Brain pericyte (primary cell): Measurements from ENCODE around the gene EPHA3.
A peak's percentile ranks its signal among the peaks of the same experiment; 100 is the strongest.

Source experiments
- DNase-seq: peaks from one replicate; pipeline ENCODE4 v3.0.0-alpha.2; 2012; ENCODE audit warnings: low read depth, low spot score

The EPHA3 gene

DNA sequence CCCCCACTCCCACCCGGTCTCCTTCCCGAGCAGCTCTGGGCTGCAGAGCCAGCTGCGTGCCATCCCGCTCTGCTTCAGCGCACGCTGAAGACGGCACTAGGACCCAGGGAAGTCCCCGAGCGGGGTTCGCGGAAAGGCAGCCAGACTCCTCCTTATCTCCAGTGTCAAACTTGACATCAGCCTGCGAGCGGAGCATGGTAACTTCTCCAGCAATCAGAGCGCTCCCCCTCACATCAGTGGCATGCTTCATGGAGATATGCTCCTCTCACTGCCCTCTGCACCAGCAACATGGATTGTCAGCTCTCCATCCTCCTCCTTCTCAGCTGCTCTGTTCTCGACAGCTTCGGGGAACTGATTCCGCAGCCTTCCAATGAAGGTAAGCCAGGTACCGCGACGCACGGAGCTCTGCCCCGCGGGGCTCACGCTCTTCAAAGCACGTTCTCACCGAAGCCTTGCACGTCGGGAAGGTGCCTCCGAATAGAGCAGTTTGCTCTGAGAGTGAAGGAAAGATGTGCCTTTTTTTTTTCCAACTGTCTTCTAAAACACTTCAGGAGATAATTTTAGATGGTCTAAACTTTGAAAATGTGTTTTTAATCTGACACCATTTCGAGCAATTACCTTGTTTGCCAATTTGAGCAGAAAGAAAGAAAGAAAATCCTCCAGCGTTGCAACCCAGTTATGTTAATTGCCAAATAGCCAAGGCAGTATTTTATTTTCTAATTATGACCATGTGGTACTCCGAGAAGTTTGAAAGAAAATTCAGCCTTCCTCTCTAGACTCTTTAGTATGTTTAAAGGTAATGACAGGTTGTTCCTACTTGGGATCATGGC lies at the start of gene EPHA3:
EPHA3 (plus strand) TSS at position 161 of the 830 bp plus-strand sequence; CDS start at position 289, 128 bp downstream.
- peak; percentile 34 for DNase-seq

DNA sequence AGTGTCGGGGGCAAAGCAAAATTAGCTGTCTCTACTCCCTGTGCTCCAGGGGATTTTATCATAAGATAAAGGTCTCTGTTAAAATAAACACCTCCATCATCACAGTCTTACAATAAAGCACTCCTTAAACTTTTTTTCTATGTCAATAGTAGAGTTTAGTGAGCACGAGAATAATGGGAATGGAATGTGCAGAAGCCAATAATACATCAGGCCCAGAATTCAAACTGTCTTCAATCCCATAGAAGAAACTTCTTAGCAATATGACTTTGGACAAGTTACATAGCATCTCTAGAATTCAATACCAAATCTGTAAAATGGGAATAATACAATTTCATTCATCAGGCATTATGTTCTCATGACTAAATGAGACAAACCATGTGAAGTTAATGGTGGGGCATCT lies 49.0 kb upstream of the EPHA3 start:
- no peak for DNase-seq

GRCh38 chr3:89059211-89059925 lies 48.1 kb upstream of the EPHA3 start:
- no peak for DNase-seq

- DNase-seq = no peak
Observed at GRCh38 chr3:89061259-89061658, 46.2 kb upstream of the EPHA3 start.

DNA sequence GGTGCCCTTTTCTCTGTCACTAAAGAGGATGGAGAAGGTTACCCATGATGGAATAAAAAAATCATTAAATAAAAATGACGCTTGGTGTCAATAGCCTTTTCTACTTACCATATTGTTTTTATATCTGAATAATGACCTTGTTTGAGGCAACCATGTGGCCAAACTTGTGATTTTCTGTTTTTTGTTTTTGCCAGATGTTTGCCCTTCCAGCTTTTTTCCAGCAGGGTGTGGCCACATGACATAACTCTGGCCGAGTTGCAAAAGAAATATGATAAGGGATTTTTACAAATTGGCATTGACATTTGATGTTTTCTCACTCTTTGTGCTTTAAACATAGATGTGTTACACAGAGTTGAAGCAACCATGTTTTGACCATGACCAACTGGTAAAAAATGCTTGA lies 39.7 kb upstream of the EPHA3 start:
- DNase-seq = no peak

- no peak for DNase-seq
Observed at GRCh38 chr3:89072642-89073041, 34.8 kb upstream of the EPHA3 start.

- DNase-seq = no peak
Observed at GRCh38 chr3:89079944-89080343, 27.5 kb upstream of the EPHA3 start.

- no peak for DNase-seq
Observed at GRCh38 chr3:89087851-89088250, 19.6 kb upstream of the EPHA3 start.

- DNase-seq = no peak
Observed at GRCh38 chr3:89098173-89098572, 9.2 kb upstream of the EPHA3 start.

GRCh38 chr3:89098964-89099585 lies 8.3 kb upstream of the EPHA3 start:
- DNase-seq = peak; percentile 36

DNA sequence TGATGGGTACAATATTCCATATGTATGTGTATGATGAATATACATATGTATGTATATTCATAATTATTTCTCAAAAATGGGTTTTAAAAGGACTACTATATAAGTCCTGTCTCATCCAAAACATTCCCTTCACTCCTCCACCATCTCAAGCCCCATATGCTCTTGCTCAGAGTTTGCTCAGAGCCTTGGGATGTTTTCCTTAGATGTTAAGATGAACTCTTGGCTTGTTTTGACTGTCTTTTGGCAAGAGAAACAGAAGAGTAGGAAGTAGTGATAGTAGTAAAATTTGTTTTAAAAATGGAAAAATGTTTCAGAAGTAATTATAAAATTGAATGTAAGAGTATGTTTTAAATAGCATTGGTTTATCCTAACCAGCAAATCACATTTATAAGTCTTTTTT lies 6.2 kb upstream of the EPHA3 start:
- no peak for DNase-seq

- DNase-seq = no peak
Observed at GRCh38 chr3:89101921-89102320, 5.5 kb upstream of the EPHA3 start.

DNA sequence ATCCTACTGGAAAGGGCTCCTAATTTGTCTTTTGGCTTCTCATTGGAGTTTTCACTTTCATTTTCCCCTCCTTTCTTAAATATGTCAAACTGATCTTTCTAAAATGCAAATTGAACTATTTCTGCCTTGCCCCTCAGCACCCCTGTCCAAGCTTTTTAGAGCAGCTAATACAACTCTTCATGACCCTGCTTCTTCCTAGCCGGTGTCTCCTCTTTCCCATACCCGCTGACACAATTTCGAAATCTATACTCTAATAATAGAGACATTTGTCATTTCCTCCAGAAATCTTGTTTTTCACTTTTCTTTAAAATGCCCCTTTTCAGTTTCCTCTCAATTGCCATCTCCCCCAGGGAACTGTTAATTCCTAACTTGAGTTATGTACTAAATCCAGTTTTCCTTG lies 2.9 kb upstream of the EPHA3 start:
- DNase-seq = no peak

DNA sequence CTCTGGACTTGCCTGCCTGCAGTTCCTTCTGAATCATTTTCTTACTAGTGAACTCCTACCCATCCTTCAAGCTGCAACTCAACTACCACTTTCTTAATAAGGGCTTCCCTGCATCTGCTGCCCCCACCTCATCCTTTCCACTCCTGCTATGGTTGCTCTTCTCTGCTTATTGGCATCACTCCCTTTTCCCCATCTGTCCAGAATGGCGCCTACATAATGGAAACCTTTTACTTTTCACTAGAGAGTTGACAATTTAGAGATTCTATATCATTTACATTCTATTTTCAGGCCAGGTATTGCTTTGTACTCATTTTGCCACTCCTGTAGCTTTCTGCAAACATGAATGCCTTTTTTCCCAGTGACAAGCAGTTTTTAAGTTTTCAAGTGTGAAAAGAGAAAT lies 1.9 kb upstream of the EPHA3 start:
- no peak for DNase-seq

DNA sequence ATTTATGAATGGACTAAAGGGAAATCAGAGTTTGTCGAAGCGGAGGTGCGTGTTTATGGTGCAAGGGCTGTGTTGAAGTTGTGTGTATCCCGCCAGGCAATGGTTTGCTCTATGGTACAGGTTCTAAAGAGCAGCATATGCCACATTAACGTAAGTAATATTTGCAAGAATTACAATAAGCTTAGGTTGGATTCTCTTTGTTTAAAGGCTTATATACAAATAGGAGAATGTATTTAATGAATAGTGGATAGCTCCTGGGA lies 800 bp downstream of the EPHA3 start:
- no peak for DNase-seq

DNA sequence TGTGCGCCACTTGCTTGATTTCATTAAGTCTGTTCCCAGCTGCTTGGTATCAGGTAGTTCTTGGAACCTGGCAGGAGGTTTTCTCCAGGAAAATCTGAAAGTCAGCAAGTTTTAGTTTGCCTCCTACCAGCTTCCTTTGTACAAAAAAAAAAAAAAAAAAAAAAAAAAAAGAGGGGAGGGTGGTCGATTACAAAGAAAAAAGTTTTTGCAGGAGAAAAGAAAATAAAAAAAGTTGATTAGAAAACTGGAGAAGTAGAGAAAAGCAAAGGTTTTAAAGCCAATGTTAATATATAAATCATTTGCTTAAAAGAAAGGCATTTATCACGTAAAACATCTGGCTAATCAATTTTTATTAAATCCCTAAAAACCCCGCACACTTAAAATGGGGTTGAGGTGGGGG lies 5.9 kb downstream of the EPHA3 start:
- no peak for DNase-seq

DNA sequence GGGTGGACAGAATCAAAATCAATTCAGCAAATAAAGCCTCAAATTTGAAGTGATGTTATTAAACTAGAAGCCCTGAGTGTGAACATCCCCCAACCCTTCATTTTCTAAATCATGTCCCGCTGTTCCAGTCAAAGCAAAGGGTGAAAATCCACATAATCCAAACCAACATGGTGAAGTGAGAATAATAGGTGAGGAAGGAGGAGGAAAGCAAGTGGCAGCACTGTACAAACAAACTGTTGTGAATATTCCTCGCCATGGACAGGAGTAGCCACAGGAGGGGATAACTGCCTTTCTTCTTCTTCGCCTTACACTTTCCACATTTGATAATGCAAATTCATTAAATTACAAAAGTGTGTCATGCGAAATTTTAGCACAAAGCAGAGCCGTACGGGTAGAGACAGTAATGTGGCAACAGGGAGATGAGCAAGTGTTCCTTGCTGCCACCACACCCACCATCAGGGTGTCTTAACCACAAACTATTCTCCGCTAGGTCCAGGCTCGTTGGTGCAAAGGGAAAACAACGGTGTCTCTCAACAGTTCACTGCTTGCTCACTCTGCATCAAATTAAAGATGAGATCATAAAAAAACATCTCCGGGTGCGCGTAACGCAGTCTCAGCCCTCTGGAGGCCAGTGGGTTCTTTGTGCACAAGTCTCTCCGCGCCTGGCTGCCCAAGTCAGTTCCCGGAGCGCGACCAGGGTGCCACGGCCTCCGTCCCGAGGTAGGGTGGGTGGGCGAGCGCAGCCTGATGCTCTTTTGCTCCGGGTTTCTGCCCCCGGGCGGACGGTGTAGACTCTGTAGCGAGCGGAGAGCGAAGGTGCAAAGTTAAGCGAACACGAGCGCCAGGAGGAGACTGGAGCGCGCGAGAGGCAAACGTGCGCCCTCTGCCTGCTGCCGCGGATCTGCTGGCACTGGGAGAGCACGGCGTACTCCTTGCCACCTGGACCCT lies 6.7 kb downstream of the EPHA3 start:
- DNase-seq = no peak

DNA sequence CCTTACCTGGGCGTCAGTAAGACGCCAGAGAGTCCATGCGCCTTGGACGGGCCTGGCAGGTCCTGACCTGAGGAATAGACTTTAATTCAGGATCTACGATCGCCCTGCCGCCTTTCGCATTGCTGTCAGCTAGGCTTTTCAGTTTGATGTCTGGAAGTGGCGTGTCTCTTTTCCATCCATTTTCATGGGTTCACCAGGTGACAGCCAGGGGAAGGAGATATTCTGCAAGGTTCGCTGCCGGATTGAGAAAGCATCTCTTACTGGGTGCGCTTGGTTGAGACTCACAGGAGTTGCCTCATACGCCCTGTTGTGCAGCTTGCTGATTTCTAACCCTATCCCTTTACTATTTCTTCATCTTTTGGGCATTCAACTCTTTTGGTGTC lies 7.4 kb downstream of the EPHA3 start:
- DNase-seq = no peak

- no peak for DNase-seq
Observed at GRCh38 chr3:89116476-89116875, 9.1 kb downstream of the EPHA3 start.

GRCh38 chr3:89138048-89138447 lies 30.6 kb downstream of the EPHA3 start:
- no peak for DNase-seq

DNA sequence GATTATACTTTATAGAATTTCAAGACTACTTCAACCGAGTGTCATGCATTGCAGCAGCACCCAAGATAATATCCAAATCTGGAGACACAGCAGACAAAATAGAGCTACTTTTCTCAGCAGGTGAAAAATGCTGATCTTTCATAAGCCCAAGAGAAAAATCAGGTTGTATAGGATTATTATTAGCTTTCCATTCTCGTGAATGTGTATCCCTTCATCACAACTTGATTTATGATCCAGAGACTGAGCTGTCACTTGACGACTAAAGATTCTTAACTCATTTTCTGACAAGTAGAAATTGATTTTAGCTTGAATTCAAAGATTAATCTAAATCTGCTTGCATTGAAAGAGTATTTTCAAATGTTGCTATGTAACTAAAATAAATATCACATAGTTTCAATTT lies 32.4 kb downstream of the EPHA3 start:
- no peak for DNase-seq

DNA sequence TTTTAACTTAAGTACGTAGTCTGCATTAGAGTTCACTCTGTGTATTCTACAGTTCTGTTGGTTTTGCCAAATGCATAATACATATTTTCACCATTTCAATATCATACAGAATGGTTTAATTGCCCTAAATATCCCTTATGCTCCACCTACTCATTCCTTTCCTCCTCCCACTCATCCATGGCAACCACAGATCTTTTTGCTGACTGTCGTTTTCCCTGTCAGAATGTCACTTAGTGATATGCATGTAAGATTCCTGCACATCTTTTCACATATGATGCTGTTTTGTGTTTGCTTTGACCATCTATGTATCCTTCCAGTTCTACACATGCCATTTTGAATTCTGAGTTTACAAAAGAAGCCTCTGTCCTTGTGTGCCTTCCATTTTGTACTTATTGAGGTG lies 36.7 kb downstream of the EPHA3 start:
- no peak for DNase-seq
